Measurements from ENCODE around the gene USP48. TPM values are rescaled to one million over a fixed set of nuclear protein-coding genes. Genes with fewer than 3 reads are reported as not detected.

The USP48 gene
- total and polyA plus RNA-seq, 2 of the 13 experiments (the other 11 are each of a cell fraction or from before 2014, with no cell fraction given), result 30.4 to 30.7 TPM

DNA sequence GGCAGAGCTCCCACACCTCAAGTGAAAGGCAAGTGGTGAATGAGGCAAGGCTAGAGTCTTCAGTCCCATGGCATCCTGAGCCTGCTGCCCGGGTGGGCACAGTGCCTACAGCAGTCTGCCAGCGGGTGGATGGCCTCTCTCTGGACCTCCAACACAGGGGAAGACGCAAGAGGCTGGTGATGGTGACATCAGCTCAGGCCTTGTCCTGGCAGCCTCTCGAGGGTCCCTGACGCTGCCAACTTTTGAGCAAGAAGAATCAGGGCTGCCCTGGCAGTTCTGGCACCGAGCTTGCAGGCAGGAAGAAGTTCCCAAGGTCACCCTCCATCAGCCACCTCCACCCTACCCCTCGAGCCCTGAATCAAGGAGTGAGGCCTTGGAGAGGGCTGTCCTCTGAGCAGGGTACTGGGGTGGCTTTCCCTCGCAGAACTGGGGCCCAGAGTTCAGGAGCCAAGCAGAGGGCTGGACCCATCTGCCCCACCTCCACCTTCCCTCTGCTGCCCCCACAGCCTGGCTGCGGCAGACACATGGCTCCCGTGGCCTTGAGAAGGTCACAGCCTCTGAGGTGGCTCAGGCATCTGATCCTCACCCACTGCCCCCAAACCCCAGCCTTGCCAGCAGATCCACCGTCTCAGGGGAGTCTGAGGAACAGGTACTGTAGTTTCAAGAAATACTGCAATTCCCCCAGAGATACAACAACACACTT is 119.5 kb downstream of the USP48 start:
- H3K4me1 ChIP-seq (ENCODE audit: insufficient read depth, low read length), result peaks cover 58% of the 10 kb centered on the region
- no peak overlapping the region for H3K27ac ChIP-seq (ENCODE audit: extremely low read length, insufficient read depth, low read length)
- in situ Hi-C loops (cut with HindIII; ENCODE audit: extremely low pct_ligation_motif_present, low pct_unique_long_range_greater_than_20kb) (no loop called here), intact Hi-C loops (cut with micrococcal nuclease; ENCODE audit: unreplicated experiment) (no loop called here)
- H3K27me3 ChIP-seq (ENCODE audit: control insufficient read depth in 1 of 2, insufficient read depth in 2 of 2, low read length in 2 of 2), result no peaks in the 10 kb centered on the region
- ChIA-PET POLR2A (no interaction called here), CTCF (ENCODE audit: low intra/inter-chr PET ratio, low total read pairs) (no interaction called here)
- no TSS peak for BruUV-seq (replicated peaks)
- H3K9me3 ChIP-seq (ENCODE audit: low read length), result no peaks in the 10 kb centered on the region
- no peak overlapping the region for H2AFZ ChIP-seq (ENCODE audit: low read length)
- DNase-seq (ENCODE audit: low spot score), result no peak
- ATAC-seq, result peak; percentile 28
- no peak overlapping the region for H3K4me3 ChIP-seq (replicated peaks in 1 of 3; ENCODE audit: insufficient read depth in 1 of 3, low read depth in 2 of 3, low read length in 3 of 3)
- peaks cover 7% of the 10 kb centered on the region for H3K79me2 ChIP-seq (ENCODE audit: insufficient read depth, low read length)
- H3K4me2 ChIP-seq (ENCODE audit: low read depth, low read length), result no peak overlapping the region
- H3K36me3 ChIP-seq (replicated peaks in 1 of 2; ENCODE audit: control insufficient read depth in 1 of 2, insufficient read depth in 2 of 2, low read length in 2 of 2), result peaks cover 2 to 13% of the 10 kb centered on the region in 2 experiments; a peak in 3 of 5 replicates
- no peak overlapping the region for H3K9ac ChIP-seq (ENCODE audit: insufficient read depth, low read depth, low read length)
- 46% methylated on average over 3 of the region's 11 CpGs for WGBS (ENCODE audit: low lambda C conversion rate)
- no peak for FAIRE-seq
- H4K20me1 ChIP-seq (ENCODE audit: insufficient read depth, low read length), result peaks cover 30% of the 10 kb centered on the region
- TF ChIP-seq FOXP1 (IDR thresholded peaks at IDR 0.05) (no peak), FOXP1 (CRISPR knock-in tag; IDR thresholded peaks at IDR 0.05) (no peak), ZNF569 (CRISPR knock-in tag; IDR thresholded peaks at IDR 0.05; ENCODE audit: borderline replicate concordance) (no peak), AGO1 (IDR thresholded peaks at IDR 0.05; ENCODE audit: low read depth, low read length, poor library complexity, severe bottlenecking) (no peak), ESRRA (CRISPR knock-in tag; IDR thresholded peaks at IDR 0.05; ENCODE audit: low read depth) (peak; percentile 80), SIX4 (CRISPR knock-in tag; IDR thresholded peaks at IDR 0.05) (no peak), SAP130 (CRISPR knock-in tag; IDR thresholded peaks at IDR 0.05; ENCODE audit: low read depth) (peak; percentile 43; the same call in 1 of the 2 replicates), AGO2 (optimal IDR thresholded peaks at IDR 0.05; ENCODE audit: low read depth, low read length) (peak; percentile 42), NFE2 (CRISPR knock-in tag; IDR thresholded peaks at IDR 0.05) (no peak), SALL1 (CRISPR knock-in tag; IDR thresholded peaks at IDR 0.05) (0 out of 2 replicates have a peak, but pooled peaks have one; percentile 26), HHEX (CRISPR knock-in tag; IDR thresholded peaks at IDR 0.05) (no peak), ONECUT2 (CRISPR knock-in tag; IDR thresholded peaks at IDR 0.05) (no peak), DNMT1 (CRISPR knock-in tag; IDR thresholded peaks at IDR 0.05) (no peak), ZNF337 (CRISPR knock-in tag; IDR thresholded peaks at IDR 0.05; ENCODE audit: borderline replicate concordance, low read depth) (no peak), ZNF660 (CRISPR knock-in tag; IDR thresholded peaks at IDR 0.05; ENCODE audit: borderline replicate concordance, low read depth) (no peak), ZNF230 (CRISPR knock-in tag; IDR thresholded peaks at IDR 0.05) (no peak), RARA (CRISPR knock-in tag; IDR thresholded peaks at IDR 0.05) (peak; percentile 47; the same call in 1 of the 2 replicates)
- TF ChIP-seq, protein P1, sequence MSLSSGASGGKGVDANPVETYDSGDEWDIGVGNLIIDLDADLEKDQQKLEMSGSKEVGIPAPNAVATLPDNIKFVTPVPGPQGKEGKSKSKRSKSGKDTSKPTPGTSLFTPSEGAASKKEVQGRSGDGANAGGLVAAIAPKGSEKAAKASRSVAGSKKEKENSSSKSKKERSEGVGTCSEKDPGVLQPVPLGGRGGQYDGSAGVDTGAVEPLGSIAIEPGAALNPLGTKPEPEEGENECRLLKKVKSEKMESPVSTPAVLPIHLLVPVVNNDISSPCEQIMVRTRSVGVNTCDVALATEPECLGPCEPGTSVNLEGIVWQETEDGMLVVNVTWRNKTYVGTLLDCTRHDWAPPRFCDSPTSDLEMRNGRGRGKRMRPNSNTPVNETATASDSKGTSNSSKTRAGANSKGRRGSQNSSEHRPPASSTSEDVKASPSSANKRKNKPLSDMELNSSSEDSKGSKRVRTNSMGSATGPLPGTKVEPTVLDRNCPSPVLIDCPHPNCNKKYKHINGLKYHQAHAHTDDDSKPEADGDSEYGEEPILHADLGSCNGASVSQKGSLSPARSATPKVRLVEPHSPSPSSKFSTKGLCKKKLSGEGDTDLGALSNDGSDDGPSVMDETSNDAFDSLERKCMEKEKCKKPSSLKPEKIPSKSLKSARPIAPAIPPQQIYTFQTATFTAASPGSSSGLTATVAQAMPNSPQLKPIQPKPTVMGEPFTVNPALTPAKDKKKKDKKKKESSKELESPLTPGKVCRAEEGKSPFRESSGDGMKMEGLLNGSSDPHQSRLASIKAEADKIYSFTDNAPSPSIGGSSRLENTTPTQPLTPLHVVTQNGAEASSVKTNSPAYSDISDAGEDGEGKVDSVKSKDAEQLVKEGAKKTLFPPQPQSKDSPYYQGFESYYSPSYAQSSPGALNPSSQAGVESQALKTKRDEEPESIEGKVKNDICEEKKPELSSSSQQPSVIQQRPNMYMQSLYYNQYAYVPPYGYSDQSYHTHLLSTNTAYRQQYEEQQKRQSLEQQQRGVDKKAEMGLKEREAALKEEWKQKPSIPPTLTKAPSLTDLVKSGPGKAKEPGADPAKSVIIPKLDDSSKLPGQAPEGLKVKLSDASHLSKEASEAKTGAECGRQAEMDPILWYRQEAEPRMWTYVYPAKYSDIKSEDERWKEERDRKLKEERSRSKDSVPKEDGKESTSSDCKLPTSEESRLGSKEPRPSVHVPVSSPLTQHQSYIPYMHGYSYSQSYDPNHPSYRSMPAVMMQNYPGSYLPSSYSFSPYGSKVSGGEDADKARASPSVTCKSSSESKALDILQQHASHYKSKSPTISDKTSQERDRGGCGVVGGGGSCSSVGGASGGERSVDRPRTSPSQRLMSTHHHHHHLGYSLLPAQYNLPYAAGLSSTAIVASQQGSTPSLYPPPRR (CRISPR knock-in tag; IDR thresholded peaks at IDR 0.05; ENCODE audit: borderline replicate concordance), result no peak
- TF ChIP-seq, protein P2, sequence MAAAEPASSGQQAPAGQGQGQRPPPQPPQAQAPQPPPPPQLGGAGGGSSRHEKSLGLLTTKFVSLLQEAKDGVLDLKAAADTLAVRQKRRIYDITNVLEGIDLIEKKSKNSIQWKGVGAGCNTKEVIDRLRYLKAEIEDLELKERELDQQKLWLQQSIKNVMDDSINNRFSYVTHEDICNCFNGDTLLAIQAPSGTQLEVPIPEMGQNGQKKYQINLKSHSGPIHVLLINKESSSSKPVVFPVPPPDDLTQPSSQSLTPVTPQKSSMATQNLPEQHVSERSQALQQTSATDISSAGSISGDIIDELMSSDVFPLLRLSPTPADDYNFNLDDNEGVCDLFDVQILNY (CRISPR knock-in tag; conservative IDR thresholded peaks at IDR 0.05), result no peak
- TF ChIP-seq, protein P3, sequence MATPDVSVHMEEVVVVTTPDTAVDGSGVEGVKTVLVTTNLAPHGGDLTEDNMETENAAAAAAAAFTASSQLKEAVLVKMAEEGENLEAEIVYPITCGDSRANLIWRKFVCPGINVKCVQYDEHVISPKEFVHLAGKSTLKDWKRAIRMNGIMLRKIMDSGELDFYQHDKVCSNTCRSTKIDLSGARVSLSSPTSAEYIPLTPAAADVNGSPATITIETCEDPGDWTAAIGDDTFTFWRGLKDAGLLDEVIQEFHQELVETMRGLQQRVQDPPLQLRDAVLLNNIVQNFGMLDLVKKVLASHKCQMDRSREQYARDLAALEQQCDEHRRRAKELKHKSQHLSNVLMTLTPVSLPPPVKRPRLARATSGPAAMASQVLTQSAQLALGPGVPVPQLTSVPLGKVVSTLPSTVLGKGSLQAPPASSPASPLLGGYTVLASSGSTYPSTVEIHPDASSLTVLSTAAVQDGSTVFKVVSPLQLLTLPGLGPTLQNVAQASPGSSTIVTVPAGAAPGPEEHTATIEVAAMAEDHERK (CRISPR knock-in tag; IDR thresholded peaks at IDR 0.05; ENCODE audit: low read depth), result no peak
